GM19238 (cell line): ENCODE data around the gene CAPNS1.

Experiments
- DNase-seq: peaks from one replicate; pipeline ENCODE4 v3.0.0; 2011; ENCODE audit warnings: low spot score; ENCODE audit not compliant: insufficient read length

The CAPNS1 gene

DNA sequence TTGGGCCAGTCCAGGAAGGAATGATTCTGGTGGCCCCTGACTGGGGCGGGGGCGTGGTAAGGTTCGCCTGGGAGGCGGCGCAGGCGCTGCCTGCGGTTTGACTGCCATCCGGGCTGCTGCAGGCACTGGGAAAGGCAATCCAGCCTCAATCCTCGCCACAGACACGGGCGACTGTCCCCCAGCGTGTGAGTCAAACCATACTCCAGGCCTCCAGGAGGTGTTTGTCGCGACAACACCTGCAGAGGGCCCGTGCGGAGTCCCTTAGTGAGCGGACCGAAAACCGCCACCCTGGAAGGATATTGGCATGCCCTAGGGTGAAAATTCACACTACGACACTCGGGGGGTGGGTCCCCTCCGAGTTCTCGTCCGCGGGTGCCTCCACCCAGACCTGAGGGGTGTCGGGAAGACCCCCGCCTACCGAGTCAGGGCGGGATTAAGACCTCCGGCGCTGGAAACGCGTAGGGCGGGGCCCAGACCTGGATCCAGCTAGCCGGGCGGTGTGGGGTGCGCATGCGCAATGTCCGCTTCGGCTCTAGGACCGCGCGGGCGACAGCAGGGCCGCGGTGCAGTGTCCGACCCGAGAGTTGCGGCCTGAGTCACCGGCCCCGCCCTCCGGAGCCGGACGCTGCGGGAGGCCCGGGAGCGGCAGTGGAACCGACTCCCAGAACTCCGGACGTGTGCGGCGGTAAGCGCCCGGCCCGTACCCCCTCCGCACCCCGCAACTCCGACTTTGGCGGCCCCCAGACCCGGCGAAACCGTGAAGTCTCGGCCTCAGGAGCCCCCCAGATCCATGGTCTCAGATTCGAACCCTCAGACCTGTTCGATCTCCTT, at the start of gene CAPNS1:
TSS of gene CAPNS1 (plus strand) at position 594 of the 831 bp plus-strand sequence. CDS start 946 bp downstream, outside the sequence.
- DNase-seq: peak; percentile 94

- DNase-seq: no peak
These were observed 48.8 kb upstream of the CAPNS1 start for GRCh38 chr19:36090910-36091695.

GRCh38 chr19:36092566-36092965, 47.3 kb upstream of the CAPNS1 start:
- DNase-seq: no peak

DNA sequence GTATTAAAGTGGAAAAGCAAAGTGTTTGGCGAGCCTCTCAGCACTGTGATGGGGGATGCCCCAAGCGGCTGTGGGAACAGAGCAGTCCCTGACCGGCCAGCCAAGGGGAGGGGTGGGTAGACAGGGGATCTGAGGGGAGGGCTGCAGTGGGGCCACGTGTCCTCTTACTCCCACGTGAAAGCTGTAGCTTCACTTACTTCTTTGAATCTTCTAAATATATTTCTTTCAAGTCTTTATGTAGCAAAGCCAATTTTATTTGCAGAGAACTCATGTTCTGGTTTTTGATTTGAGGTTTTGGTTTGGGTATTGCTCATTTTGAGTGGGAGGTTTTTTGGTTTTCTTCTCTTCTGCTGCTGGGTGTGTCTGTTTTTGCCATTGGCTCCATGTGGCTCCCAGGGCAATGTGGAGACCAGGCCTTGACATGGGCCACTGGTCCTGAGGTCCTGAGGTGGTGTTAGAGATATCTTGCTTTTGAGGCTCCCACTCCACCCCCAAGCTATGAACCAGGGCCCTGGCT, 46.7 kb upstream of the CAPNS1 start:
- no peak for DNase-seq

DNA sequence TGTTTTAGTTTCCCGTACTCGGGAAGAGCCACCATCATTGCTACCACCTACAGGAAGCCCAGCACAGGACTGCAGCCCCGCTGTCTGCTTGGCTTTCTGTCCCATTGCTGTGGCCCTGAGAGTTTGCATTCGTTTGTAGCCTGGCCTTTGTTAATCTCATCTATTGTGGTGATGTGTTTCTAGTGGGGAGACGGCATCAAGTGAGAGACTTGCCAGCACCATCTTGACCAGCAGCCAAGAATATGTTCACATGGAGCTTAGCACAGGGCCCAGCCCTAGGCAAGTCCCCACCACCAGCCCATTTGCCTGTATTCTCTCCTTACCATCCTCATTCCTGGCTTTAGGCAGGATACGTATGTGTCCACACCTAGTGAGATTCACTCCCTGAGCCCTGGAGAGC, 46.2 kb upstream of the CAPNS1 start:
- DNase-seq: no peak

- DNase-seq: no peak
These were observed 42.8 kb upstream of the CAPNS1 start for GRCh38 chr19:36097036-36097435.

DNA sequence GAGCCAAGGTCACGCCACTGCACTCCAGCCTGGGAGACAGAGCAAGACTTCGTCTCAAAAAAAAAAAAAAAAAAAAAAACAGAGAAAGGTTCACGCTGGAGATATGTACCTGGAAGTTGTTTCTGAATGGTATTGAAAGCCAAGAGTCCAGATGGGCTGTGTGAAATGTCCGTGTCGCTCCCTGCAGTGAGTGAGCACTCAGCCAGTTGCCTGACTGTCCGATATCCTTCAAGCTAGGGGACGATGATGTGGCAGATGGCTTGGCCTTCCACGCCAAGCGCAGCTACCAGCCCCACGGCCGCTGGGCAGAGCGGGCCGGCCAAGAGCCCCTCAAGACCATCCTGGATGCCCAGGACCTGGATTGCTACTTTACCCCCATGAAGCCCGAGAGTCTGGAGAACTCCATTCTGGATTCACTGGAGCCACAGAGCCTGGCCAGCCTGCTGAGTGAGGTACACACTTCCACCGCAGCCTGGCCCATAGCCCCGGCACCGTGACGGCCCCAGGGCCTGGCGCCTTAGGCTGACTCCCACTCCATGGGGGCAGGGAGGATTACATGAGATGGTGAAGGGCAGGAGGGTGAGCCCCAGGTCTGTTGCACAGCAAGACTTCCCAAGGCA, 40.6 kb upstream of the CAPNS1 start:
- no peak for DNase-seq

- no peak for DNase-seq
These were observed 39.4 kb upstream of the CAPNS1 start for GRCh38 chr19:36100476-36100875.

- DNase-seq: no peak
These were observed 38.1 kb upstream of the CAPNS1 start for GRCh38 chr19:36101550-36102327.

DNA sequence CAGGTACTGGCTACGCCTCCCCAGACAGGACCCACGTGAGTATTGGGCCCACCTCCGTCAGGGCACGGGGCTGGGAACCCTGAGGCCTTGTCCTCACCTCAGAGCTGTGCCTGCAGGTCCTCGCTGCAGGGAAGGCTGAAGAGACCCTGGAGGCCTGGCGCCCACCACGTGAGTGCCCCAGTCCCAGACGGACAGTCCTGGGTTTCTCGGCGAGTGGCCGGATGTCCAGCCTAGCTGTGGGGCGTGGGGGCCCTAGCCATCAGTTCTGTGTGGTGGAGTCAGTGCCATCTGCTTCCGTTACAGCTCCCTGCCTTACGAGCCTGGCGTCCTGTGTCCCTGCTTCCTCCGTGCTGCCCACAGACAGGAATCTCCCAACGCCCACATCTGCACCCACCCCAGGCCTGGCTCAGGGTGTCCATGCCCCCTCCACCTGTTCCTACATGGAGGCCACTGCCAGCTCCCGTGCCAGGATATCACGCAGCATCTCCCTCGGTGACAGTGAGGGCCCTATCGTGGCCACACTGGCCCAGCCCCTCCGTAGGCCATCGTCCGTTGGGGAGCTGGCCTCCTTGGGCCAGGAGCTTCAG, 36.7 kb upstream of the CAPNS1 start:
- DNase-seq: no peak

GRCh38 chr19:36103842-36104552, 35.9 kb upstream of the CAPNS1 start:
- no peak for DNase-seq

DNA sequence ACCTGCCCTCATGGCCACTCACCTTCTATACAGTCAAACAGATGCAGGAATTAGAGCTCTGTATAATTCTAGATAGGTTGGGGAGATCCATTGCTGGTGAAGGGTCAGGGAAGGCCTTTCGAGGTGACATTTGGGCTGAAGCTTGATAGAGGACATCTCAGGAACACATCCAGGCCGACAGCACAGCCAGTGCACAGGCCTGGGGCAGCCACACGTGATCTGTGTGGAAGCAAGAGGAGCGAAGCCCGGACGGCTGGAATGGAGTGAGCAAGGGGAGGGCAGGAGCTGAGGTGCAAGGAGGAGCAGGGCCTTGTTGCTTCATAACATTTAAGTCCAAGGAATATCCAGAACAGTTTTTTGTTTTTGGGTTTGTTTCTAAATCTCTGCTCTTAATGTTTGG, 33.4 kb upstream of the CAPNS1 start:
- DNase-seq: no peak

GRCh38 chr19:36106991-36107390, 32.9 kb upstream of the CAPNS1 start:
- no peak for DNase-seq

DNA sequence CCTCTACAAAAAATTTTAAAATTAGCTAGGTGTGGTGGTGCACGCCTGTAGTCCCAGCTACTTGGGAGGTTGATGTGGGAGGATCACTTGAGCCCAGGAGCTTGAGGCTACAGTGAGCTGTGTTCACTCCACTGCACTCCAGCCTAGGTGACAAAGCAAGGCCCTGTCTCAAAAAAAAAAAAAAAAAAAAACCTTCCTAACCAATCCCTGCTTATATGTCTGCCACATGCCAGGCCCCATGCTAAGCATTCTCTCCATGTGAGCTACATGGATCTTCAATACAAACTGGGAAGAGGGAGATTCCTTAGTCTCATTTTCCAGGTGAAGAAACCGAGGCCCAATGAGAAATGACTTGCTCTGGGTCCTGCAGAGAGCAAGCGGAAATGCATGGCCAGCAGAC, 31.2 kb upstream of the CAPNS1 start:
- no peak for DNase-seq

DNA sequence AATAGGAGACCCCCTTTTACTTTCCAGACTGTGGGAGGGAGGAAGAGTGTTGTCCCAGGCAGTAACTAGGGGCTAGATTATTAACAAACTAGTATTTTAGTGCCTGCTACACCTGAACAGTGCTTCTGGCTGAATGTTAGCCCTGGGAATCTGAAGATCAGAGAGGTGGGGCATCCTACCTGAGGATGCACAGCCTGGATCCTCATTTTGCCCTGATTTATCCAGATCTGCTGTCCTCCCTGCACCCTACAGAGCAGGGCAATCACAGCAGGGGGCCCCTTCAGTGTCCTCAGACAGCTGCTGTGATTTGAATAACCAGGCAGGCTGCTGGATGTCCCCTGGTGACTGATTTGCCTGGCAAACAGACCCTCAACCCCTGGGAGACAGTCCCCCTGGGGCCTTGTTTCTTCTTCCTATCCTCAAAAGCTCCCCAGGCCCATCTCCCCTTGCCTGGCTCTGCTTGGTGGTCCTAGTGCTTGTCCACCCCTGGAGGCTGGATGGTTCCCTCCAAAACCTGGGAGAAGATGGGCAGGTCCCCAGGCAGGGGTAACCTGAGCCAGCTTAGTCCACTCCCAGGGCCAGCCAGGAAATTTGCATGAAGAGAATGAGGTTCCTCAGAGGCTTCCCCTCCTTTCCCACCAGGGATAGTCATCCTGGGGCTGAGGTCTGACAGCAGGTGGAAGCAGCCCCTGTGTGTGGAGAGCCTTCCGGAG, 29.2 kb upstream of the CAPNS1 start, which contains the start of gene OVOL3:
TSS of gene OVOL3 (plus strand) at position 657 of the 713 bp plus-strand sequence. CDS start 60 bp downstream, outside the sequence.
- DNase-seq: no peak

DNA sequence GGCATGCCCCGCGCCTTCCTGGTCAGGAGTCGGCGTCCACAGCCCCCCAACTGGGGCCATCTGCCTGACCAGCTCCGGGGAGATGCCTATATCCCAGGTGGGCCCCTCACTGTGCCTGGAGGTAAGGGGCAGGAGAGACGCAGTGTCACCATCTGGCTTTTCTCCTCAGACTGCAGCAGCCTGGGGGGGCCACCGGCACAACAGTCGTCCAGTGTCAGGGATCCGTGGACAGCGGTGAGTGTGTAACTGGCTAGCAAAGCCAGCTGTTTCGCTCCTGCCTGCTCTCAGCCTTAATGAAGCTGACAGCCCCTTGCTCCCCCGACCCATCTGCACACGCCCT, 28.7 kb upstream of the CAPNS1 start:
- DNase-seq: no peak

GRCh38 chr19:36112678-36113077, 27.2 kb upstream of the CAPNS1 start:
- DNase-seq: no peak

GRCh38 chr19:36113425-36113824, 26.4 kb upstream of the CAPNS1 start:
- no peak for DNase-seq
